Activated CD4-positive, CD25-positive, alpha-beta regulatory T cell treated with anti-CD3 and anti-CD28 coated beads, Interleukin-2, amount 50 U/mL, for 24 hours (primary cell): ENCODE measurements around the gene EIF4E3.

ENCODE experiments used
- ATAC-seq, 2 donors: fragments of 150-1000 bp; cut with Tn5 transposase; one replicate each; pipeline ENCODE4 v1.10.0; 2021; ENCODE audit warnings: mild to moderate bottlenecking in 1 of 2, moderate library complexity in 1 of 2

EIF4E3 gene

GRCh38 chr3:71689291-71689690 lies 35.9 kb downstream of the EIF4E3 start:
- ATAC-seq: peak; percentile 60 to 82

- ATAC-seq: no peak
These were observed 37.1 kb downstream of the EIF4E3 start for GRCh38 chr3:71688121-71688520.

- ATAC-seq: no peak
These were observed 39.5 kb downstream of the EIF4E3 start for GRCh38 chr3:71685686-71686085.

GRCh38 chr3:71684757-71685386 lies 40.3 kb downstream of the EIF4E3 start:
- ATAC-seq: no peak

DNA sequence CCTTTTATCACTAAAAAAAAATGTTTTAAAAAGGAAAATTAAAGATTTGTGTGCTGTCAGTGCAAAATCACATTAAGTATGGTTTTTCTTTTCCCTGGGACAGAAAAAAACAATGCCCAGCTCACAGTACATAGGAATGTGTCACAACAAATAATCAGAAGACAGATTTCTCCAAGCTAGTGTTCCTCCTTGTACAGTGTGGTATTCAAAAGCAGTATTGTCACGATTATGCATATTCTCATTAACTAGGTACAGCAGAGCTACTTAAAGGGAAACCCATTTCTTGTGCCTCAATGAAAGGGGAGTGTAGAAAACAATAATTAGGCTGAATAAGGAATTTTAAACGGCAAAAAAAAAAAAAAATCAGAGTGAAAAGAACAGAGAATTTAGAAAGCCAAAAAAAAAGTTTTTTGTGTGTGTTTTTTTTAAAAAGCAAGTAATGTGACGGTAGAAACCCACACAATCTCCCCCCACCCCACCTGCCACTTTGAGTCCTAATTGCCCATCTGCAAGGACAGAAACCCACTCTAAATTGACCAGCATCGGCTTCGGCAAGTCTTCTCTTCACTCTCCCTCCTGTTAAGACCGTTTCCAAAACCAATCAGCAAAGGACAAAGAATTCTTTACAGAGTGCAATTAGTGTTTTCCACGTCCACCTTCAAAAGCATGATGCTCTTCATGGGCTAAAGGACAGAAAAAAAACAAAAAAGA lies 41.0 kb downstream of the EIF4E3 start:
- ATAC-seq: no peak

DNA sequence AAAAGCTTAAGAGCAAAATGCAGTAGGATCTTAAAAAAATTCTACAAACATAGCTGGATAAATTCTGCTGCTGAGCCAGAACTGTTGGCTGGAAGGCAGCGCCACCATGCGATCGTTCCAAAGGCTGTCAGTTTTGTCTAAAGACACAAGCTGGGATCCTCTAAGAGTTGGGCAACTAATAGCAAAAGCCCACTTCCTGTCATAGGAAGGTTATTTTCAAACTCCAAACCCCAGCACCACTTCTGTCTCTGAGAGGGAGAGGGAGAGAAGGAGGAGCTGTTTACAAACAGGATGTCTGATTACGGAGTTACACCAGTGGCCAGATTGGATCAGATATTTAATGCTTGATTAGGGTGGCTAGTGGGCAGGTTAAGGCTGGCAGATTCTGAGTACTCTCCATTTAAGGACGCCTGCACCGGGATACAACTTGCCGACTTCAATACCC lies 44.0 kb downstream of the EIF4E3 start:
- no peak for ATAC-seq

GRCh38 chr3:71680603-71681002 lies 44.6 kb downstream of the EIF4E3 start:
- no peak for ATAC-seq

GRCh38 chr3:71676931-71677330 lies 48.3 kb downstream of the EIF4E3 start:
- no peak for ATAC-seq

DNA sequence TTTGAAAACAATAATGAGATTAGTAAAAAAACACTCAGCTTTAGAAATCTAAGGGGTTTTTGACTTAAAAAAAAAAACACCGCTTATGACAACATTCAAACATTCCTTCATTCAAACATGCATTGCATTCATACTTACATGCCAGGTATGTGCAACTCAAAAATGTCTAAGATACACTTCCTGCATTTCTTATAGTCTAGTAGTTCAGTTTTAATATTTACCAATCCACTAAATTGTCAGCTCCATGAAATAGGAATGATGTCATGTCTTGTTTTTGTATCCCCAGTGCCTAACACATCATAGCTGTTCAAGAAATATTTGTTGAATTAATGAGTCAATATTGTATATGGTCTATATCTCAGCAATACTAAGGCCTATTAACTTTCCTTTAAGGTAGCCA lies 51.7 kb downstream of the EIF4E3 start:
- no peak for ATAC-seq

DNA sequence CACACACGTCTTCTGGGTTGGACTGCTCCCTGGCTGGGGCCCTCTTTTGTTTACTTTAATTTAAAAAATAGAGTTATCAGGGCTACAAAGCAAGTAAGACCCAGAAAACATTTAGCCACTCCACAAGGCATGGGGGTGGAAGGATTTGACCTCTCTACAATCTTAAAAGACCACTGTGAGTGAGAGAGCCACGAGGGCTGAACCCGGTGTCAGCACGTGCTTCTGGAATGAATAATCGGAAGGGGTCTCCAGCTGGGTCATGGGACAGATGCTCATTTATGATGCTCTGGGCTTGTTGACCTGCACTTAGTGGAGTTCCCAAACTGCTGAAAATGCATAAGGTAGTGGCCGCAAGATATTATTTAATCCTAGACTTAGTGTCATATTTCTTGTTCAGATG lies 52.4 kb downstream of the EIF4E3 start:
- ATAC-seq: no peak

DNA sequence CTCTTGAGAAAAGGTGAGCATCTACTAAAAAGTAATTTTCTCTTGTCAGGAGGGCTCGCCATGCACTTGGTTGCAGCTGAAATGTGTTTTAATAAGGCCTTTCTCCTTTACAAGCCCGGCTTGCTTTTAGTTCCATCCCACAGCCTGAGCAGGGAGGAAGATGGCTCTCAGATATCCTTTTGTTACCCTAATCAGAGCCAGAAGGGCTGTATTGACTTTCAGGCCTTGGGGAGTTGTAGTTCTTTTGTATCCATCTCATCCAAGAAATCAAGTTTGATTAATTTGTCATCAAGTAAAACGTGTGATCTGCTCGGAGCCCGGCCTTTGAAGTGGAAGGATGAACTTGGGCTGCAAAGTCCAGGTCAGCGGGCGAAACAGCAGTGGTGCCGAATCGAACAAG lies 52.9 kb downstream of the EIF4E3 start:
- no peak for ATAC-seq

- ATAC-seq: no peak
These were observed 53.9 kb downstream of the EIF4E3 start for GRCh38 chr3:71671216-71671845.

GRCh38 chr3:71662568-71662967 lies 62.6 kb downstream of the EIF4E3 start:
- no peak for ATAC-seq

DNA sequence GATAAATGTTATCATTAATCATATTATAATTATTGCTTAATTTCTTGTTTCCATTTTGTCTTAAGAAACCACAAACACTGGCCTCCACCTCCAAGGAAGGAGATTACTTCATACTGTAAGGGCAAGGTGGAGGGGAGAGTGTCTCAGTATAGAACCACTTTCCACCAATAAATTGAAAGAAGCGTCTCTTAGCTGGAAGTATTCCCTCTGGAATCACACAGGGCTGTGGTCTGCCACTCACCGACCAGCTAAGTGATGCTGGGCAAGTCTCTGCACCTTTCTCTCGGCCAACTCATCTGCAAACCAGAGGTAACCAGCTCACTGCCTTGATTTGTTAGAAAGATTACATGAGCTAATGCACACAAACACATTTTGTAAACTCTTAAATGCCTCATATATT lies 63.1 kb downstream of the EIF4E3 start:
- no peak for ATAC-seq

DNA sequence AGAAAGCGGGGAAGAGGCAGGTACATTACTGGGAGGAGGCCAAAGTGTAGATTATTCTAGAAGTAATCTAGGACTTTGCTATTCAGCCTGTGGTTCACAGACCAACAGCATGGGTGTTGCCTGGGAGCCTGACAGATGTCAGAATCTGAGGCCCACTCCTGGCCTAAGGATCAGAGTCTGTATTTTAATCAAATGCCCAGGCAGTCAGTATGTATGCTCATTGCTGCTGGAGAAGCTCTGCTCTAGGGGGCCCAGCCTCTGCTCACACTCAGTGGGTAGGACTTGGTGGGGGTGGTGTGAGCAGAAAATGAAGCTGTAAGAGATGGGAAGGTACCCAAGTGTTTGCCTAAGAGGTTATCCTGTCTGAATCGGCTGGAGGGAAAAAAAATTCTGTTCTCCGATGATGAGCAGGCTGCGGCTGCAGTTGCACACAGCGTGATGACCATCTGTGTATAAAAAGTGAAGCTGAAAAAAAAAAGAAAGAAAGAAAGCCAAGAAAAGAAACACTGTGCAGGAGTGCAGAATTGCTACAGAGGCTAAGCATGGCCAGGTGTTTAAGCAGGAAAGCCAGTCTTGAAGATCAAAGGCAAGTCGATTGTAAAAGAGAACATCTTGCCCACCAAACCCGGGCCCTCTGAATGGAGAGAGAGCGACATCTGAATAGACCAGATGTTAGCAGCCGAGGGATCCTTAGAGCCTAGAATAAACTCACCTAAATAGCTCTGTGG lies 65.2 kb downstream of the EIF4E3 start:
- no peak for ATAC-seq

- ATAC-seq: no peak
These were observed 67.2 kb downstream of the EIF4E3 start for GRCh38 chr3:71657831-71658530.

DNA sequence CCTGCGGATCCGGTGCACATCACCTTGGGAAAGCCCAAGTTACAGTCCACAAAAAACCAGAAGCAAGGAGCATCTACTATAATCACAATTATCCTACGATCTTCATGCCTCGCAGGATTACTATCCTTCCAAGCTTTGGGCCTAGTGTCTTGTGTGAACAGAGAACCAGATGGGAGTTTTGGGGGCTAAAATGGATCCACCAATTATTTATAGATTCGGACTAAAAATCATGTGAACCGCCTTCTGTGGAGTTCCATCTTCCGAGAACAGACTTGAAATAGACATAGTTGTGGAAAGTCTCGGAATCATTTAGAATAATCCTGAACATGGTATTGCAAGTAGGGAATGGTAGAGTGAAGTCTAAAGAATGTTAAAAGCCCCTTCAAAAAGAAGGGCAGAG lies 70.1 kb downstream of the EIF4E3 start:
- ATAC-seq: no peak

DNA sequence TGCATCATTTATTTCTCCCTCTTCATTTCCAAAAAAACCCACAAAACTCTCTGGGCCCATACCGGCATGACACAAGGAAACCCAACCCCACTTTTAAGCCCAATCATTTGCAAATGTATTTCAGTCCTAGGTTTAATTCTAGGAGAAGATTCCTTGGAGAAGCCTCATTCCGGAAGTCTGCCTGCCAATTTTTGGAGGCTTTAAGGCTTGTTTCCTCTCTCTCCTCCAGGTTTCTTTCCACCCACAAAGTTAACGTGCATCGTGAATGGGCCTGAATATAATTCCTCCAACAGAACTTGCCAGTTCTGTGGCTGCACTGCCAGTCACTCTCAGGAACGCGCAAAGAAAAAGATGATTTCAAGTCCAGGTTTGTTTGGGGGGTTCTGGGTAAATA lies 71.8 kb downstream of the EIF4E3 start:
- ATAC-seq: no peak

DNA sequence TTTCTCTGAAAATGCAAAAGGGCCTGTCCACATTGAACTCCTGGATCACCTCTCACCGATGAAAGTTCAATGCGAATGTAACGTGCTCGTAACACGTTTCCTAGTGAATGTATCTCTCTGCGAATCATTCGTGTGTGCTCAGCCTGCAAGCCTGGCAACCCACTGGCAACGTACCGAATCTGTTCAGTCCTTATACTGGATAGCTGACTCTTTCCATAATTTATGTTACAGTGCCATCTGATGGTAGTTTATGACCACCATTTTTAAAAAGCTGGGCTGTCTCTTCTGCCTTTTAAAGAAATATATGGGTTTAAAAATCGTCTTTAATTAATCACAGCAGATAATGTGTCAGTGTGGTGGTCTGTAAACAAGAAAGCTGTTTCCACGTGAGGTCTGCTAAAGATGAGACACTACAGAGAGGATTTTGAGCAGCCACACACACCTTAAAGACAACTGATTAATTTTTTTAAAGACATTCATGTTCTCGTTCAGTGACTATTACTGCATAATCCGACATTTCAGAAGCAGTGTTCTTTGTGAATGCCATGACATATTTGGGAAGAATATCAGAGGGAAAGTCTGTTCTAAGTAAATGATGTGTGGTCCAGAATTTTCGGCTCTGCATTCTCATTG lies 72.3 kb downstream of the EIF4E3 start:
- ATAC-seq: peak; percentile 55 to 69

- ATAC-seq: no peak
These were observed 73.6 kb downstream of the EIF4E3 start for GRCh38 chr3:71651625-71652024.

GRCh38 chr3:71650372-71650771 lies 74.8 kb downstream of the EIF4E3 start:
- ATAC-seq: no peak

DNA sequence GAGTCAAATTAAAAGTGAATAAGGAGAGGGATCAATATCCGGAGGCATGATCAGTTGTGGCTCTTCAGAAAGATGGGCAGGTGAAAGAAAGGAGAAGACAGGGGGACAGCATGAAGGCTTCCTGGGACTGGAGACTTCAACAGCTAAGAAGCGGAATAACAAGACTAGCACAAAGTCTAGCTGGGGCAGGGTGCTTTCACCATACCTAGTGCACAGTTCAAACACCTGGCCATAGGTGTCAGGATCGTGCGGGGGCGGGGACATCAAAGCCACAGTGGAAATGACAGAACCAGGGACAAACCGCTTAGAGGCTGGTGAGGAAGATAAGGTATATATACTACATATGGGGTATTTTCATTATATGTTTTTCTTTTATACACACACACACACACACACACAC lies 75.4 kb downstream of the EIF4E3 start:
- ATAC-seq: no peak
